GM21367 (cell line): ENCODE measurements around the gene PRR20C.
"Not testable (repeated sequence)": the region's sequence is repeated elsewhere in the genome, so short reads cannot be mapped to it uniquely, and the experiment has no call there.

Experiments used
- ATAC-seq: cut with Tn5 transposase; IDR thresholded peaks from one replicate; pipeline ENCODE4 v1.9.1; 2021; ENCODE audit not compliant: unreplicated experiment

PRR20C gene

GRCh38 chr13:57153761-57154160 is at the start of gene PRR20C:
PRR20C (plus strand) TSS chr13:57154061; CDS start chr13:57154448, 387 bp downstream.
- not testable (repeated sequence) for ATAC-seq

- no peak for ATAC-seq
Observed at GRCh38 chr13:57114945-57115344, 38.9 kb upstream of the PRR20C start.

GRCh38 chr13:57123681-57124080 is 30.2 kb upstream of the PRR20C start:
- no peak for ATAC-seq

- ATAC-seq = no peak
Observed at GRCh38 chr13:57128909-57129308, 25.0 kb upstream of the PRR20C start.

GRCh38 chr13:57136093-57136492 is 17.8 kb upstream of the PRR20C start:
- ATAC-seq = no peak

GRCh38 chr13:57137585-57137984 is 16.3 kb upstream of the PRR20C start:
- no peak for ATAC-seq

- no peak for ATAC-seq
Observed at GRCh38 chr13:57138988-57139387, 14.9 kb upstream of the PRR20C start.

- not testable (repeated sequence) for ATAC-seq
Observed at GRCh38 chr13:57139781-57140180, 14.1 kb upstream of the PRR20C start.

- not testable (repeated sequence) for ATAC-seq
Observed at GRCh38 chr13:57140235-57140968, 13.5 kb upstream of the PRR20C start, which contains the start of gene PRR20A. PRR20A (plus strand) TSS chr13:57140918; CDS start chr13:57141305, 387 bp downstream.

- not testable (repeated sequence) for ATAC-seq
Observed at GRCh38 chr13:57147188-57147587, 6.7 kb upstream of the PRR20C start, which contains the start of gene PRR20B. PRR20B (plus strand) TSS chr13:57147488; CDS start chr13:57147875, 387 bp downstream.

GRCh38 chr13:57148106-57148505 is 5.8 kb upstream of the PRR20C start:
- ATAC-seq = not testable (repeated sequence)

- not testable (repeated sequence) for ATAC-seq
Observed at GRCh38 chr13:57160332-57160731, 6.5 kb downstream of the PRR20C start, which contains the start of gene PRR20D. PRR20D (plus strand) TSS chr13:57160632; CDS start chr13:57161019, 387 bp downstream.

GRCh38 chr13:57166897-57167296 is 13.0 kb downstream of the PRR20C start, which contains the start of gene PRR20E:
PRR20E (plus strand) TSS chr13:57167197; CDS start chr13:57167584, 387 bp downstream.
- not testable (repeated sequence) for ATAC-seq

- ATAC-seq = no peak
Observed at GRCh38 chr13:57191667-57192066, 37.8 kb downstream of the PRR20C start.
